Measurements from ENCODE around the gene WDR73. TPM values are rescaled to one million over a fixed set of nuclear protein-coding genes. Genes with fewer than 3 reads are reported as not detected.

The WDR73 gene
- total and polyA plus RNA-seq, 4 donors: 7.5 to 16.0 (median 10.1) TPM

DNA sequence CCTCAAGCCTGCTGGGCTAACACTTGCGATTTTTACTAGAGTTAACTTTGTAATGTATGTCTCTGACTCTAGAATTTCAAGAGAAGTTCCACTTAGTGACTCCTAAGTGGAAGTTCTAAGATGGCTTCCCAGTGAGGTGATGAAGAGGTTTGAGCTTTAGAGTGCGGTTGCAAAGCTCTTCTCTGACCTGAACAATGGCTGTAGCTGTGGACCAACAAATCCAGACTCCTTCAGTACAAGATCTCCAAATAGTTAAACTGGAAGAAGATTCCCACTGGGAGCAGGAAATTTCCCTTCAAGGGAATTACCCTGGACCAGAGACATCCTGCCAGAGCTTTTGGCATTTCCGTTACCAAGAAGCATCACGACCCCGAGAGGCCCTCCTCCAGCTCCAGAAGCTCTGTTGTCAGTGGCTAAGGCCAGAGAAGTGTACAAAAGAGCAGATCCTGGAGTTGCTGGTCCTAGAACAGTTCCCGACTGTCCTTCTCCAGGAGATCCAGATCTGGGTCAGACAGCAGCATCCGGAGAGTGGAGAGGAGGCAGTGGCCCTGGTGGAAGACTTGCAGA, 22.3 kb downstream of the WDR73 start:
- Histone ChIP-seq H3K27me3 (ENCODE audit: control insufficient read depth in 4 of 4, insufficient read depth in 4 of 4, low read length in 3 of 4) (no peaks in the 10 kb centered on the region), H3K27ac (ENCODE audit: low read depth in 1 of 2, low read length in 2 of 2) (peak overlapping the region; percentile 67 to 73), H3K9me3 (ENCODE audit: control insufficient read depth in 4 of 4, low read length in 3 of 4) (no peaks in the 10 kb centered on the region), H3K9ac (ENCODE audit: low read depth in 1 of 2, low read length in 2 of 2) (peak overlapping the region; percentile 52 to 61), H3K36me3 (ENCODE audit: control insufficient read depth in 4 of 4, insufficient read depth in 3 of 4, low read depth in 1 of 4, low read length in 3 of 4) (no peaks in the 10 kb centered on the region), H3K4me1 (ENCODE audit: control insufficient read depth in 4 of 4, insufficient read depth in 4 of 4, low read length in 3 of 4) (peaks cover 6 to 43% (median 27%) of the 10 kb centered on the region in 4 donors), H3K4me3 (ENCODE audit: low read depth in 1 of 3, low read length in 3 of 3) (peak overlapping the region; percentile 60 to 86 (median 67))
- TF ChIP-seq HNF4G (IDR thresholded peaks at IDR 0.05) (no peak), GABPA (IDR thresholded peaks at IDR 0.05 in 1 of 2, conservative IDR thresholded peaks at IDR 0.05 in 1 of 2) (no peak), TAF1 (conservative IDR thresholded peaks at IDR 0.05) (no peak), YY1 (IDR thresholded peaks at IDR 0.05) (peak; percentile 34)
- TF ChIP-seq, protein P1, sequence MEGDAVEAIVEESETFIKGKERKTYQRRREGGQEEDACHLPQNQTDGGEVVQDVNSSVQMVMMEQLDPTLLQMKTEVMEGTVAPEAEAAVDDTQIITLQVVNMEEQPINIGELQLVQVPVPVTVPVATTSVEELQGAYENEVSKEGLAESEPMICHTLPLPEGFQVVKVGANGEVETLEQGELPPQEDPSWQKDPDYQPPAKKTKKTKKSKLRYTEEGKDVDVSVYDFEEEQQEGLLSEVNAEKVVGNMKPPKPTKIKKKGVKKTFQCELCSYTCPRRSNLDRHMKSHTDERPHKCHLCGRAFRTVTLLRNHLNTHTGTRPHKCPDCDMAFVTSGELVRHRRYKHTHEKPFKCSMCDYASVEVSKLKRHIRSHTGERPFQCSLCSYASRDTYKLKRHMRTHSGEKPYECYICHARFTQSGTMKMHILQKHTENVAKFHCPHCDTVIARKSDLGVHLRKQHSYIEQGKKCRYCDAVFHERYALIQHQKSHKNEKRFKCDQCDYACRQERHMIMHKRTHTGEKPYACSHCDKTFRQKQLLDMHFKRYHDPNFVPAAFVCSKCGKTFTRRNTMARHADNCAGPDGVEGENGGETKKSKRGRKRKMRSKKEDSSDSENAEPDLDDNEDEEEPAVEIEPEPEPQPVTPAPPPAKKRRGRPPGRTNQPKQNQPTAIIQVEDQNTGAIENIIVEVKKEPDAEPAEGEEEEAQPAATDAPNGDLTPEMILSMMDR (IDR thresholded peaks at IDR 0.05; ENCODE audit: low read depth, low read length, missing input control): no peak
- TF ChIP-seq, protein P2, sequence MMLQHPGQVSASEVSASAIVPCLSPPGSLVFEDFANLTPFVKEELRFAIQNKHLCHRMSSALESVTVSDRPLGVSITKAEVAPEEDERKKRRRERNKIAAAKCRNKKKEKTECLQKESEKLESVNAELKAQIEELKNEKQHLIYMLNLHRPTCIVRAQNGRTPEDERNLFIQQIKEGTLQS (IDR thresholded peaks at IDR 0.05): no peak
- TF ChIP-seq, protein P3, sequence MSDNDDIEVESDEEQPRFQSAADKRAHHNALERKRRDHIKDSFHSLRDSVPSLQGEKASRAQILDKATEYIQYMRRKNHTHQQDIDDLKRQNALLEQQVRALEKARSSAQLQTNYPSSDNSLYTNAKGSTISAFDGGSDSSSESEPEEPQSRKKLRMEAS (IDR thresholded peaks at IDR 0.05): no peak
- DNase-seq (ENCODE audit: low spot score): peak; percentile 55
- 36% methylated on average over 7 of the region's 7 CpGs for WGBS

DNA sequence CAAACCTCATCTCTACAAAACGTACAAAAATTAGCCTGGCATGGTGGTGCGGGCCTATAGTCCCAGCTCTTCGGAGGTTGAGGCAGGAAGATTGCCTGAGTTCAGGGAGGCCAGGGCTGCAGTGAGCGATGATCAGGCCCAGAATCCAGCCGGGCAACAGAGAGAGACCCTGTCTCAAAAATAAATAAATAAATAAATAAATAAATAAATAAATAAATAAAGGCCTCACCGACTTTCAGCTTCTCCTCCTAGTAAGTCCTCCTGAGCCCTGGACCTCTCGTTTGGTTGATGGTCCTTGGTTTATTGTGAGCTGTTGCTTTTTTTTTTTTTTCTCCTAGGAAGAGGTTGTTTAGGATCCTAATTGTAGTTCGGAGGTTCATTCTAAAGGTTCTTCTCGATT, 25.1 kb downstream of the WDR73 start:
- Histone ChIP-seq H3K9me3 (ENCODE audit: control insufficient read depth in 4 of 4, low read length in 3 of 4) (no peaks in the 10 kb centered on the region), H3K27ac (ENCODE audit: low read depth in 1 of 2, low read length in 2 of 2) (no peak overlapping the region), H3K36me3 (ENCODE audit: control insufficient read depth in 4 of 4, insufficient read depth in 3 of 4, low read depth in 1 of 4, low read length in 3 of 4) (no peaks in the 10 kb centered on the region), H3K27me3 (ENCODE audit: control insufficient read depth in 4 of 4, insufficient read depth in 4 of 4, low read length in 3 of 4) (no peaks in the 10 kb centered on the region), H3K4me1 (ENCODE audit: control insufficient read depth in 4 of 4, insufficient read depth in 4 of 4, low read length in 3 of 4) (peaks cover 6 to 30% (median 19%) of the 10 kb centered on the region in 4 donors), H3K4me3 (ENCODE audit: low read depth in 1 of 3, low read length in 3 of 3) (no peak overlapping the region), H3K9ac (ENCODE audit: low read depth in 1 of 2, low read length in 2 of 2) (no peak overlapping the region)
- 95% methylated on average over 9 of the region's 9 CpGs for WGBS
- DNase-seq (ENCODE audit: low spot score): no peak
- TF ChIP-seq NR2F2 (IDR thresholded peaks at IDR 0.05): no peak
- no peak for TF ChIP-seq RAD21 (IDR thresholded peaks at IDR 0.05)
- TF ChIP-seq HNF4A (conservative IDR thresholded peaks at IDR 0.05): no peak
- no peak for TF ChIP-seq YY1 (IDR thresholded peaks at IDR 0.05)
- TF ChIP-seq, protein P2 (IDR thresholded peaks at IDR 0.05): no peak
- TF ChIP-seq, protein P4, sequence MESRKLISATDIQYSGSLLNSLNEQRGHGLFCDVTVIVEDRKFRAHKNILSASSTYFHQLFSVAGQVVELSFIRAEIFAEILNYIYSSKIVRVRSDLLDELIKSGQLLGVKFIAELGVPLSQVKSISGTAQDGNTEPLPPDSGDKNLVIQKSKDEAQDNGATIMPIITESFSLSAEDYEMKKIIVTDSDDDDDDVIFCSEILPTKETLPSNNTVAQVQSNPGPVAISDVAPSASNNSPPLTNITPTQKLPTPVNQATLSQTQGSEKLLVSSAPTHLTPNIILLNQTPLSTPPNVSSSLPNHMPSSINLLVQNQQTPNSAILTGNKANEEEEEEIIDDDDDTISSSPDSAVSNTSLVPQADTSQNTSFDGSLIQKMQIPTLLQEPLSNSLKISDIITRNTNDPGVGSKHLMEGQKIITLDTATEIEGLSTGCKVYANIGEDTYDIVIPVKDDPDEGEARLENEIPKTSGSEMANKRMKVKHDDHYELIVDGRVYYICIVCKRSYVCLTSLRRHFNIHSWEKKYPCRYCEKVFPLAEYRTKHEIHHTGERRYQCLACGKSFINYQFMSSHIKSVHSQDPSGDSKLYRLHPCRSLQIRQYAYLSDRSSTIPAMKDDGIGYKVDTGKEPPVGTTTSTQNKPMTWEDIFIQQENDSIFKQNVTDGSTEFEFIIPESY (IDR thresholded peaks at IDR 0.05): no peak
- TF ChIP-seq TAF1 (conservative IDR thresholded peaks at IDR 0.05): no peak
- TF ChIP-seq SP1 (IDR thresholded peaks at IDR 0.05): no peak
- TF ChIP-seq, protein P3 (IDR thresholded peaks at IDR 0.05): no peak
- TF ChIP-seq, protein P5, sequence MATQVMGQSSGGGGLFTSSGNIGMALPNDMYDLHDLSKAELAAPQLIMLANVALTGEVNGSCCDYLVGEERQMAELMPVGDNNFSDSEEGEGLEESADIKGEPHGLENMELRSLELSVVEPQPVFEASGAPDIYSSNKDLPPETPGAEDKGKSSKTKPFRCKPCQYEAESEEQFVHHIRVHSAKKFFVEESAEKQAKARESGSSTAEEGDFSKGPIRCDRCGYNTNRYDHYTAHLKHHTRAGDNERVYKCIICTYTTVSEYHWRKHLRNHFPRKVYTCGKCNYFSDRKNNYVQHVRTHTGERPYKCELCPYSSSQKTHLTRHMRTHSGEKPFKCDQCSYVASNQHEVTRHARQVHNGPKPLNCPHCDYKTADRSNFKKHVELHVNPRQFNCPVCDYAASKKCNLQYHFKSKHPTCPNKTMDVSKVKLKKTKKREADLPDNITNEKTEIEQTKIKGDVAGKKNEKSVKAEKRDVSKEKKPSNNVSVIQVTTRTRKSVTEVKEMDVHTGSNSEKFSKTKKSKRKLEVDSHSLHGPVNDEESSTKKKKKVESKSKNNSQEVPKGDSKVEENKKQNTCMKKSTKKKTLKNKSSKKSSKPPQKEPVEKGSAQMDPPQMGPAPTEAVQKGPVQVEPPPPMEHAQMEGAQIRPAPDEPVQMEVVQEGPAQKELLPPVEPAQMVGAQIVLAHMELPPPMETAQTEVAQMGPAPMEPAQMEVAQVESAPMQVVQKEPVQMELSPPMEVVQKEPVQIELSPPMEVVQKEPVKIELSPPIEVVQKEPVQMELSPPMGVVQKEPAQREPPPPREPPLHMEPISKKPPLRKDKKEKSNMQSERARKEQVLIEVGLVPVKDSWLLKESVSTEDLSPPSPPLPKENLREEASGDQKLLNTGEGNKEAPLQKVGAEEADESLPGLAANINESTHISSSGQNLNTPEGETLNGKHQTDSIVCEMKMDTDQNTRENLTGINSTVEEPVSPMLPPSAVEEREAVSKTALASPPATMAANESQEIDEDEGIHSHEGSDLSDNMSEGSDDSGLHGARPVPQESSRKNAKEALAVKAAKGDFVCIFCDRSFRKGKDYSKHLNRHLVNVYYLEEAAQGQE (IDR thresholded peaks at IDR 0.05): no peak
- TF ChIP-seq GABPA (IDR thresholded peaks at IDR 0.05 in 1 of 2, conservative IDR thresholded peaks at IDR 0.05 in 1 of 2): no peak

Data from liver (tissue), 9 donors.